ENCODE measurements around the gene NPIPB9.
"Not testable (repeated sequence)": the region's sequence is repeated elsewhere in the genome, so short reads cannot be mapped to it uniquely, and the experiment has no call there.

The NPIPB9 gene

GRCh38 chr16:28820546-28820945, 69.0 kb downstream of the NPIPB9 start:
- not testable (repeated sequence) for H3K4me3 ChIP-seq (ENCODE audit: low read depth, low read length); DNase-seq (ENCODE audit: low read depth)

DNA sequence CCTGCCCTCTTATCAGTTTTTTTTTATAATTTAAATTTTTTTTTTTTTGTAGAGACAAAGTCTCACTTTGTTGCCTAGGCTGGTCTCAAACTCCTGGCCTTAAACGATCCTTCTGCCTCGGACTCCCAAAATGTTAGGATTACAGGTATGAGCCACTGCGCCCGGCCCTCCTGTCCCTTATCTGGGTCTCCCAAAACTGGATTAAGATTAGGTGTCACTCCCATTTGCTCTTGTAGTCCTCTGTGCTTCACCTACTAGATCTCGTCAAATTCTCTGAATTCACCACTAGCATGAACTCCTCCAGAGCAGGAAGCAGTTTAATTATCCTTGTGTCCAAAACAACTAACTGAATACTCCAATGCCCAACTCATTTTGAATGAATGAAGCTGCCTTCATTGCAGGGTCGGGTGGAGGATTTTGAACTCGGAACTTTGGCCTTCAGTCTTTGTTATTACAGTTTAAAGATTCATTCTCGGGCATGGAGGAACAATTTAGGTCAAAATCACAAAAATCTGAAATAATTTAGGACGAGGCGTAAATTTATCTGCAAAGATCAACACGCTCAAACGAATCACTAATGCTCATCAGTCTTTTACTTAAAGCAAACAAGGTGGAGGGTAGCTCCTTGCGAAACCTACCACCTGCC, 70.4 kb downstream of the NPIPB9 start:
- peak overlapping the region; percentile 90 for H3K4me3 ChIP-seq (ENCODE audit: low read depth, low read length)
- DNase-seq (ENCODE audit: low read depth), result no peak

Measured in skeletal muscle cell (primary cell).